Measurements from ENCODE around the gene VAMP4.

- no peak for TF ChIP-seq CTCF (IDR thresholded peaks at IDR 0.05; ENCODE audit: low read length)
- no peak for TF ChIP-seq EZH2 (optimal IDR thresholded peaks at IDR 0.05; ENCODE audit: low read depth, low read length)
- no peak for TF ChIP-seq EZH2phosphoT487 (IDR thresholded peaks at IDR 0.05; ENCODE audit: low read length)
These were observed 65.0 kb downstream of the VAMP4 start for GRCh38 chr1:171676823-171677222.

Data from MM.1S (cell line).